Body of pancreas (tissue), 4 donors: ENCODE measurements around the gene SOX6. TPM values are rescaled to one million over a fixed set of nuclear protein-coding genes. Genes with fewer than 3 reads are reported as not detected.

Experiments used
- ATAC-seq: fragments of 150-250 bp; one replicate; pipeline ENCODE4 v1.9.1; 2016
- DNase-seq, 4 donors: peaks; one replicate each; pipeline ENCODE4 v3.0.0-alpha.2; 2019
- H3K27ac ChIP-seq, 4 donors: fragments of 200-600 bp; sonication (generic); 1 replicate in 3 of 4; 2 replicates in 1 of 4; pipeline versions ENCODE4 v1.5.1 to v1.6.1; 2016 to 2019; ENCODE audit warnings: mild to moderate bottlenecking in 1 of 4, mixed read lengths in 1 of 4, moderate library complexity in 1 of 4
- H3K27me3 ChIP-seq, 2 donors: fragments of 200-600 bp; sonication (generic); one replicate each; pipeline ENCODE4 v1.6.0; 2016; ENCODE audit warnings: mild to moderate bottlenecking in 1 of 2
- H3K36me3 ChIP-seq, 2 donors: fragments of 200-600 bp; sonication (generic); replicated peaks in 1 of 2; 2 replicates each; pipeline ENCODE4 v1.5.1; 2016; ENCODE audit warnings: low read depth in 2 of 2; ENCODE audit not compliant: insufficient read depth in 1 of 2
- H3K4me1 ChIP-seq: fragments of 200-600 bp; sonication (generic); one replicate; pipeline ENCODE4 v1.6.0; 2016
- H3K4me3 ChIP-seq, 2 donors: fragments of 200-600 bp; sonication (generic); 1 replicate in 1 of 2; 2 replicates in 1 of 2; pipeline ENCODE4 v1.5.1; 2016 to 2019
- H3K9me3 ChIP-seq, 3 donors: fragments of 200-600 bp; sonication (generic); 1 replicate in 2 of 3; 2 replicates in 1 of 3; pipeline ENCODE4 v1.5.1; 2016
- CTCF ChIP-seq, 7 experiments: fragments of 450-650 bp in 4 of 7; fragments of 200-600 bp in 3 of 7; sonication (generic) in 3 of 7; IDR thresholded peaks; one replicate each; pipeline ENCODE4 v1.5.1; 2016 to 2019; ENCODE audit warnings: antibody characterized with exemption in 7 of 7
- POLR2A ChIP-seq, 3 donors: fragments of 450-650 bp; IDR thresholded peaks; one replicate each; pipeline ENCODE4 v1.6.1; 2016; ENCODE audit warnings: antibody characterized with exemption in 3 of 3, mild to moderate bottlenecking in 2 of 3
- WGBS, 2 donors: methylation state at CpG; one replicate each; pipeline ENCODE4 v1.1.5; 2017; 5-methylcytosine and 5-hydroxymethylcytosine counted together
- intact Hi-C: fragments of 100-400 bp; cut with DNase I; formaldehyde crosslinking; loops from one replicate; pipeline ENCODE4 v1.15.1; 2023
- total RNA-seq, 2 donors: library from RNA; depleted of rRNA; stranded (reverse); fragments of >200 nt; gene quantifications; one replicate each; pipeline ENCODE4 v1.1.0, GENCODE V29; 2016

The SOX6 gene
- total RNA-seq, 2 donors from 2014 or later: 21.4 to 23.6 TPM

DNA sequence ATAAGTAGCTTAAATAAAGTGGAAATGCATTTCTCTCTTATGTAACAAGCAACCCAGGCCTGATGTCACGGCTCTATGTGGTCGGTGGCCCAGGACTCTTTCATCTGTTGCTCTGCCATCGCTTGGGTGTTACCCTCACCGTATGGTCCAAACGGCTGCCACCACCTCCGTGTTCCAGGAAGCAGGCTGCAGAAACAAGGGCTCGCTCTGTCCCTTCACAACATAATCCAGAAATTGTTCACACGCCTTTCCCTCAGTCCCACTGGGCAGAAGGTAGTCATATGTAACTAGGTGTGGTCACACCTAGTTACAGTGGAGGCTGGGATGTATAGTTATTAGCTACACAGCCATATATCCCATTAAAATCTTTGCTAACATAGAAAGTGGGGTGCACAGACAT lies 421.0 kb downstream of the SOX6 start:
- WGBS, 2 donors: 85% methylated on average over 8 of the region's 8 CpGs
- H3K36me3 ChIP-seq: no peaks in the 10 kb centered on the region
- H3K27ac ChIP-seq: no peak overlapping the region
- TF ChIP-seq CTCF (IDR thresholded peaks at IDR 0.05): no peak
- H3K9me3 ChIP-seq: no peaks in the 10 kb centered on the region
- no peaks in the 10 kb centered on the region for H3K4me1 ChIP-seq
- H3K27me3 ChIP-seq: no peaks in the 10 kb centered on the region
- ATAC-seq (no peak), DNase-seq (no peak)
- H3K4me3 ChIP-seq: no peak overlapping the region
- intact Hi-C loops: no loop called here

DNA sequence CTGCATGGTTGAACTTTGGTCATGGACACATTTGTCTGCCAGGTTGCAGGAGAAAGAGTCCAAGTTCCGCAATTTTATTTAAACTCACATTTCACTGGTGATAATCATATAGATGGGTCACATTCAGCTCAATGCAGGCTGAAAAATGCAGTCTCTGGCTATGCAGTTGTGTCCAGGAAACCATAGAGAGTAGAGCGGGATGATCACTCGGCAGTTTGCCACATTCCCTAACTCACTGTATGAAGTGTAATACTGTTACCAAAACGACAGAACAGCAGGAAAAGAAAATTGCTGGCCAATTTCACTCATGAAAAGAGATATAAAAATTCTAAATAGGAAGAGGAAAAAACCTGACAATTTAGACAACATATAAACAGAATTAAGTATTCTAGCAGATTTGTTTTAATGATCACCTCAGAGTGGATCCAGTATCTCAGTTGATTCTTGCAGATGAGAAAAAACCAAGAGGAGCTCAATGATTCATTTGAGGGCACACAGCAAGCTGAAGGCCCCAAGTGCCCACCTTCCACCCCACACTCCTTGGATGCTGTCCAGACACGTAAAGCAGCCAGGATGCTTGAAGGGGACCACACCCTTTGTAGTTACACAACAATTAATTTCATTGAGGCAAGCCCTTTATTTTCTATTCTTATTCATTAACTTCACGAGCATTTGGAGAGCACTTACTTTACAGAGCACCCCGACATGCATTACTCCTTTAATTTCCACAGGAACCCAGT lies 422.3 kb downstream of the SOX6 start:
- Histone ChIP-seq H3K4me3 (no peak overlapping the region), H3K27ac (no peak overlapping the region), H3K4me1 (no peaks in the 10 kb centered on the region), H3K9me3 (no peaks in the 10 kb centered on the region), H3K36me3 (no peaks in the 10 kb centered on the region), H3K27me3 (no peaks in the 10 kb centered on the region)
- intact Hi-C loops: no loop called here
- WGBS, 2 donors: 73 to 76% methylated on average over 7 of the region's 7 CpGs
- TF ChIP-seq POLR2A (IDR thresholded peaks at IDR 0.05) (no peak), CTCF (IDR thresholded peaks at IDR 0.05) (no peak)
- DNase-seq: no peak
- ATAC-seq: no peak

DNA sequence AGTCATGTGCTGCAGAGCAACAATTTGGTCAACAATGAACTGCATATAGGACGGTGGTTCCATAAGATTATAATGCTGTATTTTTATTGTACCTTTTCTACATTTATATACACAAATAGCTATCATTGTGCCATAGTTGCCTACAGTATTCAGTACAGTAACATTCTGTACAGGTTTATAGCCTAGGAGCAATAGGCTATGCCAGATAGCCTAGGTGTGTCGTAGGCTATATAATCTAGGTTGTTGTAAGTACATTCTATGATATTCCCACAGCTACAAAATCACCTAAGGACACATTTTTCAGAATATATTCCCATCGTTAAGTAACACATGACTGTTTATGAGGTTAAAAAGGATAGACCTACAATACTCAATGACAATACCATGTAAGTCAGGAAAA lies 423.9 kb downstream of the SOX6 start:
- 82 to 86% methylated on average over 3 of the region's 3 CpGs for WGBS, 2 donors

DNA sequence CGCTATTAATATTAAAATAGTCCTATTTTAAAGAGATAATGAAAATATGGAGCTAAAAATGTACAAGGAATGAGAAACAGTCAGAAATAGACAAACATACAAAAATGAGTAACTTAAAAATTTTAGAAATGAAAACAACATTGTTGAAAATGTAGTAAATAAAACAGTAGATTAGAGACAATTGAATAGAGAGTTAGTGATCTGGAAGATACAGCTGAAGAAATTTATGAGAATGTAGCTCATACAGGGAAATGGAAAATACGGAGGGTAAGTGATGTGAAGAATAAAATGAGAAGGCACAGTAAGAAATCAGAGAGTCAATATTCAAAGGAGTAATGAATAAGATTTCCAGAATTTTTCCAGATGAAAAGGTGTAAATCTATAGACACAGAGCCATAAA lies 424.8 kb downstream of the SOX6 start:
- no peaks in the 10 kb centered on the region for H3K27me3 ChIP-seq
- no peaks in the 10 kb centered on the region for H3K9me3 ChIP-seq
- DNase-seq (no peak), ATAC-seq (no peak)
- intact Hi-C loops: no loop called here
- H3K36me3 ChIP-seq: no peaks in the 10 kb centered on the region
- H3K27ac ChIP-seq: no peak overlapping the region
- no peak overlapping the region for H3K4me3 ChIP-seq
- TF ChIP-seq POLR2A (IDR thresholded peaks at IDR 0.05): no peak
- no peak for TF ChIP-seq CTCF (IDR thresholded peaks at IDR 0.05)
- WGBS, 2 donors: 91 to 93% methylated on average over 2 of the region's 2 CpGs
- H3K4me1 ChIP-seq: no peaks in the 10 kb centered on the region

More for the DNA sequence above, 423.9 kb downstream of the SOX6 start:
- no peak overlapping the region for H3K4me3 ChIP-seq
- DNase-seq (no peak), ATAC-seq (no peak)
- no peak for TF ChIP-seq CTCF (IDR thresholded peaks at IDR 0.05)
- TF ChIP-seq POLR2A (IDR thresholded peaks at IDR 0.05): no peak
- H3K9me3 ChIP-seq: no peaks in the 10 kb centered on the region
- no peaks in the 10 kb centered on the region for H3K27me3 ChIP-seq
- intact Hi-C loops: no loop called here
- no peak overlapping the region for H3K27ac ChIP-seq
- no peaks in the 10 kb centered on the region for H3K36me3 ChIP-seq
- H3K4me1 ChIP-seq: no peaks in the 10 kb centered on the region

DNA sequence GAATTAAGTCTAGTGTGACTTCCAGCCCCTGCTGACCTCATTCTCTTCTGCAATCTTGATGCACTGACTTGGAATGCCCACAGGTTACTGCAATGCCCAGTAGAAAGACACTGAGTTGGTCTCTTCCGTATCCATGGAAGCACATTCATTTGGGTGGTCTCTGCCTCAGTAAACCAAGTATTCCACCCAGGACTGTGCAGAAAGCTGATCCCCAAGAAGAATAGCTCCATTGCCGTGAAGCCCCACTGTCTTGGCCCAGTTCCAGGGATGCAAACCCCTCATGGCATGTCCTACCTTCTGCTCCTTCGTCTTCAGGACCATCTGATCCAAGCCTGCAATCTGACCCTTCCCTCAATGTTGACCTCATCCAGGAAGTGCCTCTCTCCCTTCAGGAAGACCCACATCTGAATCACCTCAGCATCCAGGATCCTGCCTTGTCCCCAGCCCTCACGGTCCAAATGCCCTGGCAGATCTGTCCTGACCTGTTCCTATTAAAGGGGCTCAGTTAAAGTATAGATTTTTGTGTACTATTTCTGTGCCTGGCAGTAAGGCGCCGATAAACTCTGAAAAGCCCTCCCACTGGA lies 425.8 kb downstream of the SOX6 start:
- intact Hi-C loops: no loop called here

More for the DNA sequence above, 425.8 kb downstream of the SOX6 start:
- Histone ChIP-seq H3K27me3 (no peaks in the 10 kb centered on the region), H3K4me1 (no peaks in the 10 kb centered on the region), H3K9me3 (no peaks in the 10 kb centered on the region), H3K27ac (no peak overlapping the region), H3K36me3 (no peaks in the 10 kb centered on the region), H3K4me3 (no peak overlapping the region)
- ATAC-seq (no peak), DNase-seq (no peak)
- TF ChIP-seq POLR2A (IDR thresholded peaks at IDR 0.05) (no peak), CTCF (IDR thresholded peaks at IDR 0.05) (no peak)
- WGBS, 2 donors: 70 to 78% methylated on average over 6 of the region's 6 CpGs
